Body of pancreas (tissue), 4 donors: ENCODE data around the gene PLCXD3.

Experiments
- CTCF ChIP-seq, 7 experiments: fragments of 450-650 bp in 4 of 7; fragments of 200-600 bp in 3 of 7; sonication (generic) in 3 of 7; IDR thresholded peaks; one replicate each; pipeline ENCODE4 v1.5.1; 2016 to 2019; ENCODE audit warnings: antibody characterized with exemption in 7 of 7
- POLR2A ChIP-seq, 3 donors: fragments of 450-650 bp; IDR thresholded peaks; one replicate each; pipeline ENCODE4 v1.6.1; 2016; ENCODE audit warnings: antibody characterized with exemption in 3 of 3, mild to moderate bottlenecking in 2 of 3

GRCh38 chr5:41433552-41434181, 76.7 kb downstream of the PLCXD3 start:
- peak in 5 of 7 experiments; percentile 16 to 43 (median 38) for TF ChIP-seq CTCF (IDR thresholded peaks at IDR 0.05)
- TF ChIP-seq POLR2A (IDR thresholded peaks at IDR 0.05) = no peak
